Muscle of back (tissue), 11 donors: ENCODE data around the gene CNTN4. TPM values are rescaled to one million over a fixed set of nuclear protein-coding genes. Genes with fewer than 3 reads are reported as not detected.

Experiments
- DNase-seq, 3 donors: peaks; one replicate each; pipeline versions ENCODE4 v3.0.0 to v3.0.0-alpha.2; 2013
- polyA plus RNA-seq, 10 donors: library from polyadenylated mRNA; unstranded; fragments of 120-200 nt; gene quantifications; one replicate each; pipeline ENCODE4 v1.2.1, GENCODE V29; 2013; ENCODE audit not compliant: insufficient read length in 10 of 10

The CNTN4 gene
- polyA plus RNA-seq, 10 donors, result 6.1 to 17.4 (median 9.0) TPM

DNA sequence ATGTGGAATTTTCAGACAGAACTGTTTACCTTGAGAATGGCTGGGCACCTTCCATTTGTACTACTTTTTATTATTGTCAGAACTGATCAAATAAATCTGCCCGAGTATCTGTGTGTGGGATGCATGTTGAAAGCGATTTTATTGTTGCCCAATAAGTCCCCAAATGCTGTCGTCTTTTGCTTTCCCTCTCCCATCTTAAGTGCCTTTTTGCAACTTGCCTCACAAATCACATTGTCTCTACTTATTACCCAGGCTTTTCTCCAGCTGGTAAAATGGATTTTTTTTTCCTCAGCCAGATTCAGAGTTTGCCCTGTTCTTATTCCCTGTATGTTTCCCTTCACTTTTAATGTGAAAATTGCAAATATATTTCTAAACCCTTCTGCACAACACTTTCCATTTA is 163.1 kb downstream of the CNTN4 start:
- DNase-seq, result peak in 1 of 3 donors; percentile 15

DNA sequence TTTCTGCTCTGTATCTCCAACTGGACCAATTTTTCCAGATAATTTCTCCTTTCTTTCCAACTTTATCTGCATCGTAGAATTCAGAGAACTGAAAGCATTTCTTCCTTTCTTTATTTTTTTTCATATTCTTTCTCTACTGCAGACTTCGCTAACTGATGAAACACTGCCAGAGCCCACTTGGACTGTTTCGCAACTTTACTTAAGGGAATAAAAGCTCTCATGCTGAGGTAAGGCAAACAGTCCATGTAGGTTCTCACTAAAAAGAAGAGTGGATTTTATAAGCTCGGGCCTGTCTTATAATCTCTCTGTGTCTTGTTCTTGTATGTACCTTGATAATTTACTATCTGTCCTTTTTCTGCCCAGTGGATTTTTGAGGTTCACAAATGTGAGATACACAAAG is 163.5 kb downstream of the CNTN4 start:
- DNase-seq, result peak; percentile 6 to 37 (median 18)

DNA sequence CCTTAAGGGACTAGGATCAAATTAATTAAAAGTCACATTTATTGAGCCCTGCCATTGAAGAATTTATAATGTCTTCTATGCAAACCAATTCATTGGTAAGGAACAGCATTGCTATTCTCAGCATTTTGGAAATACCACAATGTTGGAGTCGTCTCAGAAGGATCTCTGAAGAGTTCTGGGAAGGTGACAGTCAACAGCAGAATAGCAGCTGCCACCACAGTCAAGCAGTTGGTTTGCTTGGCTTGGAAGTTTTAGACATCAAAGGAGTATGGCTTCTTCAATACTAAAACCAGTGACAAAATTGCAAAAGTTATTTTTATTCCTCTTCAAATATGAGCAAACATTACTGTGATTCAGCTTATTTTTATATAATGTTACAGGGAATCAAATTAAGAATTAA is 167.9 kb downstream of the CNTN4 start:
- no peak for DNase-seq

DNA sequence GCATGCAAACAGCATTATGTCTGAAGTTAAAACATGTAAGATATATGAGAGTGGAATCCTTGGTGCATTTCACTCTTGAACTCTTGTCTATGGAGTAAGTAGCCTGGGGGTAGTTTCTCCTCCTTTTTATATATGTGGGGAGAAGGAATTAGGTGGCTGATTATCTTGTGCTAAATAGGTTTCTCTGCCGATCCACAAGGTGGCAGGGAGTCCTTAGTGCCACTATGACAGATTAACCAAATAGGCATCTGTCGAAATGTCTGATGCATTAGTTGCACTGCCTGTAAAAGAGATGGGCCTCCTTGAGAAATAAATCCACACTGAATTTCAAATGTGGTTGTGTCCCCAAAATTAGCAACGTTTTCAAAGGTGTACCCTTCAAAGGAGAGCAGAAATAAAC is 170.1 kb downstream of the CNTN4 start:
- no peak for DNase-seq

DNA sequence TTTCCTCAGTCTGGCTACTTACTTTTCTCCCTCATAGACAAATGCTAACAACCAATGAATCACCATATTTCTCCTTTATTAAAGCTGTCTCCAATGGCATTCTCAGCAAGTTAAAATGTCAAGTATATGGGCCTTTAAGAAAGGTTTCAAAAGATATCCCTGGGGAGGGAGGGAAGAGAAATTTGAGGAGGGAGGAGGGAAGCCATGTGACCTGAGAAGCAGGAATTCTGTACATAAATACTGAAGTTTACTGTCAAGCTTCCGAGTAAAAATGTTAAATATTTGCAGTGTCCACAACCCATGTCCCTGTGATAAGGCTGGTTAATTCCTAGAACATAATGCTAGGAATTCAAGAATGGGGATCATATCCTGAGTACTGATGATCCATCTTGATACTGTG is 175.9 kb downstream of the CNTN4 start:
- DNase-seq, result no peak

DNA sequence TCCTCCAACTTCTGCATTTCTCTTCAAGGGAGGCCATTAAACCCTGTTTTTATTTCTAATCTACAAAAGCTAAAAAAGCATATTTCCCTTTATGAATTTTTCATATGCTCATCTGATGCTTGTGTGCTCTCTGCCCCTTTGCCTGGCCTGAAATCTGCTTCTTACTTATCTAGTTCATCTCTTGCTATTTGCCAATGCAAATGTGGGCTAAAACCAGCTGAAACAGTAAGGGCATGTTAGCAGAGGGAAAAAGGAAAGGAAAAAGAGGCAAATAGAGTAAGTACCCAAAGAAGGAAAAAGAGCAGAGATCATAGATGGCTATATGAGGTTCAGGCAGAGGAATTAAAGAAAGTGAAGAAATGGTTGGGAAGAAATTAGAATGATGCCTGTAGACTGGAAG is 185.2 kb downstream of the CNTN4 start:
- no peak for DNase-seq

DNA sequence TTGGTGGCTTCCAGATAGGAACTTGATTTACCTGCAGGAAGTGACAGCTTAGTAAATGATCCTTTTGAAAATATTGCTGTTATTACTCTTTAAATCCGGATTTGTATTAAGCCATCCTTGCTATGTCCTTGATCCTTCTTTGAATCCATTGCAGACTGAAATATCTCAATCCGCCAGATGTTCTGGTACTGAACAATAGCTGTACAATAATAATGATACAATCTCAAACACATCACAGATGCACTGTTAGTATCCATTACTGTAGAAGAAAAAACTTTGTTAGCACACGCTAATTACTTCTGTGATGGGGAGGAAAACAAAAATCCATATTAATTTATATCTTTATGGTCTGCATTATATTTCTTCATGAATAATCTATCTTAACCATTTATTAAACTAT is 202.3 kb downstream of the CNTN4 start:
- no peak for DNase-seq

DNA sequence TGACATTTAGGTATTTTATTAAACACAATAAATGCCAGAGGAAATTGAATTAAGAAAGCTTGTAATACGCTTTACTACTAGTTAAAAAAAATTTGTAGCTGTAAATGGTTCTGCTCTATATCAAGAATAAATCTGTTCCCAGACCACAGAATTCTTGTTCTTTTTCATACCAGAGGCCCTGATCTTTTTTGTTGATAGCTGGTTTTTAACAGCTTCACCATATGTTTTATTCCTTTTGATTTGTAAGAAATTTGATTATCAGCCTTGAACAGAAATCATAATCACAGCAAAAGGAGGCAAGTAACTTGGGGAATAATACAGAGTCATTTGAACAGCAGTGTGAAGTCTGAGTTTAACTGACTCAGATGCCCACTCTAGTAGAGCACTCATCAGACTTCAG is 202.7 kb downstream of the CNTN4 start:
- no peak for DNase-seq

DNA sequence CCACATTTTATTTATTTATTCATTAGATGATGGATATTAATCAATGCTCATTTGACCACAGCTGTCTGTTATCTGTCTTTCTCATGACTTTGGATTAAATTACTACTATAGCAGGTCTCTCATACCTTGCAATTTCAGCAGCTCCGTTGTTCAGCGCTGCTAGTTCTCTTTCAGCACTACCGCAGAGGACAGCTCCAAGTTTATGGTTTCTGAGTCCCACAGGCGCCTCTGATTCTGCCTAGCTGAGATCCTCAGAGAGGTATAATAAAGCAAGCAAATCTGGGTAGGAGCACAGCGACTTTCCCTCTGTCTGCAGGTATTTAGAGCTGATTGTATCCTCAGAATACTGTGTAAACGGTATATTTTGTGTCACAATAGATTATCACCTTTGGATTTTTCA is 204.9 kb downstream of the CNTN4 start:
- DNase-seq, result peak; percentile 9 to 55 (median 37)

DNA sequence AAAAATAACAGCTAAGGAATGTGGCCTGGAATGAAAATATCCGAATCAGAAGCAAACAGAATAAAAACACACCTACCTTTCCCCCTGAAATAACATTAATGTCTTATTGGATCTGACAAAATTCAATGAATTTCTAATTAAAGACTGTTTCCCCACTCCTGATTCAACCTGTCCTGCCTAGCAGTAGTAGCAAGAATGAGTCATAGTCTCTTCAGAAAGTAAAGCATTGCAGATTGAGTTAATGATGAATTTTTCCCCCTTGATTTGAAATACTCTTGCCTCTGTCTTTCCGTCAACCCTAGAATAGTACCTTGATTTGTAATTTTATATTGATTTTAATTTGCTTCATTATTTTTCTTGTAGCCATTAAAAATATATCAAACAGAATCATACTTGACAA is 212.4 kb downstream of the CNTN4 start:
- no peak for DNase-seq

DNA sequence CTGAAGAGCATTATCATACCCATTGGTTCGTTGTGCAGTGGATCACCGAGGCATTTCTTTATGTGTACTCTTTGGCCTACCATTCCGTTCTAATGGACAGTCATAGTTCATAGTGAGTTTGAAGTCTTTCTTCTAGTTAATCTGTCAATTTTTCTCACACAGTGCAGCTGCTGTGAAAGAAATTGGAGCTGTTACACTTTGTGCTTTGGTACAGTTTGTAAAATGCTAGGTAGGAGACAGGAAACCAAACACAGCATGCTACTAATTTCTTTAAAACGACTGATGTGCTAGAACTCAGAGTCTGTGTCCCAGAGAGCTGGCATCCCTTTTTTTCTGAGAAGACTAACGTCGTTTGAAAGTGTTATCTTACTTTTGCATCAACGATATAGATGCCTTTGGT is 218.9 kb downstream of the CNTN4 start:
- no peak for DNase-seq

DNA sequence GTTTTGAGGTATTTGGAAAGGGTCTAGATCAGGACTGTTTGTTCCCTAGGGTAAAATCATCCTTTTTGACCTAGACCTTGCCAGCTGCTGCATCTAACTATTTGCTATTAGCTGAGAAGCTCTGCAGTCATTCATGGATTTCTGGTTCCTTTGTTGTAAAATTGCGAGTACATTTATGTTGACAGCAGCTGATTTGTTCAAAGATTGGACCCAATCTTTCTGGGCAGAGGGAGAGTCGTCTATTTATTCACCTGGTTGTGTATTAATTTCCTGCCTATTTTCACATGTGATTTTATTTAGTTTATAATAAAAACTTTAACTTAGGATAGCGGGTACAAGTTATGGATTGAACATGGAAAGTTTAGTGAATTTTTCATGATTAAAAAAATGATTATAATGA is 236.3 kb downstream of the CNTN4 start:
- DNase-seq, result no peak

DNA sequence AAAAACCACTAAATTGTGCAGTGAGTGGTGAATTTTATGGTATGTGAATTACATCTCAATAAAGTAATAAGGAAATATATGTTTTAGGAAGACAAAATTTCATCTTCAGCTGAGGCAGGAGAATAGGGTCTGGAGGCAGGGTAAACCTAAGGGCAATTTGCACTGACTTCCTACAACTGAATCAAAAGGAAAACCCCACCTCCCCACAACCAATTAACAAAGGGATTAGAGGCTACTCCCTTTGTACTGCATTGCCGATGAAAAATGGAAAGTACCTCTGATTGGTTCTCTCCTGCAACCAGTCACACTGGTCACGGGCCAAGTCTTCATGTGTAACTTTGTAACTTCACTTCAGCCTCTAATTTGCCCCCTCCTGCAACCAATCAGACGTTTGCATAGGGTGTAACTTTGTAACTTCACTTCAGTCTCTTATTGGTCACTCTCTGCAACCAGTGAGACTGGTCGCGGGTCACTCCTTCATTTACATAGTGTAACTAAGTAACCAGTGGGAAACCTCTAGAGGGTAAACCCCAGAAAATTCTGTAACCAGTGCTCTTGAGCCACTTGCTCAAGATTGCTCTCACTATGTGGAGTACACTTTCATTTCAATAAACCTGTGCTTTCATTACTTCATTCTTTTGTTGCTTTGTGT is 244.5 kb downstream of the CNTN4 start:
- DNase-seq, result no peak

DNA sequence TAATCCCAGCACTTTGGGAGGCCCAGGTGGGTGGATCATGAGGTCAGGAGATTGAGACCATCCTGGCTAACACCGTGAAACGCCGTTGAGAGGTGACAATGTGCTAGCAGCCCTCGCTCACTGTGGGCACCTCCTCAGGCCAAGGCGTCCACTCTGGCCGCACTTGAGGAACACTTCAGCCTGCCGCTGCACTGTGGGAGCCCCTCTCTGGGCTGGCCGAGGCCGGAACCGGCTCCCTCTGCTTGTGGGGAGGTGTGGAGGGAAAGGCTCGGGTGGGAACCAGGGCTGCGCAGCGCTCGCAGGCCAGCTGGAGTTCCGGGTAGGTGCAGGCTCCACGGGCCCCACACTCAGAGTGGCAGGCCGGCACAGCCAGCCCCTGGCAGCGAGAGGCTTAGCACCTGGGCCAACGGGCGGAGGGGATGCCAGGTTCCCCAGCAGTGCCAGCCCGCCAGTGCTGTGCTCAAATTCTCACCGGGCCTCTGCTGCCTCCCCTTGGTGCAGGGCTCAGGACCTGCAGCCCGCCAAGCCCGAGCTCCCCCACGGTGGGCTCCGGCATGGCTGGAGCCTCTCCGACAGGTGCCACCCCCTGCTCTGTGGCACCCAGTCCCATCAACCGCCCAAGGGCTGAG is 253.6 kb downstream of the CNTN4 start:
- DNase-seq, result no peak

DNA sequence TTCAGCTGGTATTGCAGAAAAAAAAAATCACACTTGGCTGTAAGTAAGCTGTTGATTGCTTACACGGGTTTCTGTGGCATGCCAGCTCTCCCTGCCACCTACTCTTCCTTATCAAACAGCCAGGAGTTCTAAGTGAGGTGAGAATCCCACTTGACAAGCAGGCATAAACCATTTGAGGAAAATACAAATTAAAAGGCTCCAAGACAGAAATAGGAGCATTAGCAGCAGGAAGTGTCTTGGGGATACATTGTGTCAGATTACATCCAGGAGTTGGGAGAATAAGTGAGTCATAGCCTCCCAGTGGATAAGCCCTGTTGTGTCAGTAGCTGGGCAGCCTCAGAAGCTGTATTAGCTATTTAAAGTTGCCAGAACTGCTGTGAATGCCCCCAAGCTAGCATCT is 256.0 kb downstream of the CNTN4 start:
- DNase-seq, result peak in 2 of 3 donors; percentile 19 to 27

DNA sequence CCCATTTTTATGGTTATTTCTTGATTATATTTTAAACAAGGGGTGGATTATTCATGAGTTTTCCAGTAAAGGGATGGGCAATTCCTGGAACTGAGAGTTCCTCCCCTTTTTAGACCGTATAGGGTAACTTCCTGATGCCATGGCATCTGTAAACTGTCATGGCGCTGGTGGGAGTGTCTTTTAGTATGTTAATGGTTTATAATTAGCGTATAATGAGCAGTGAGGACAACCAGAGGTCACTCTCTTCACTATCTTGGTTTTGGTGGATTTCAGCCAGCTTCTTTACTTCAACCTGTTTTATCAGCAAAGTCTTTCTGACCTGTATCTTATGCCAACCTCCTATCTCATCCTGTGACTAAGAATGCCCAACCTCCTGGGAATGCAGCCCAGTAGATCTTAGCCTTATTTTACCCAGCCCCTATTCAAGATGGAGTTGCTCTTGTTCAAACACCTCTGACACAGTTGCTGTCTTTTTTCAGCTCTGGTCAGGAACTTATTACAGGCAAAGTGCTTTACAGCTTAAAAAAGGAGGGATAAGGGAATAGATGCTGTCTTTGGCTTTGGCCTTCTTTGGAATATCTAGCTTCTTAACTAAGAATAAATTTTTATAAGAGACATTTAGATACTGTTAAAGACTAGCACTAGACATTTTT is 257.8 kb downstream of the CNTN4 start:
- DNase-seq, result no peak

DNA sequence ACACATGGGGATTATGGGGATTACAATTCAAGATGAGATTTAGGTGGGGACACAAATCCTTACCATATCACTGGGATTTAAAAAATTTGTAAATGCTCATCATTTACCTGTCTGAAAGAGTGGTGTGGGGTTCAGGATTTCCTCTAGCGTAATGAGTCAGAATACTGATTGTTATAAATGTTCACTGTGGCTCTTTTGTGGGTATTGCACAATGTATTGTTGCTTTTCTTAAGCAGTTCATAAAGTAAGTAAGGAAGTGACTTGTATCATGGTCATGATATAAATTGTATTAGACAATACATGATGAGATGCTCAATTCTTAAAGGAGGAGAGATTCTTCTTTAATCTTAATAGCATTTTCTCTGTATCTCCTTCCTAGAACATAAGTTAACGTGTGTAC is 262.1 kb downstream of the CNTN4 start:
- no peak for DNase-seq

DNA sequence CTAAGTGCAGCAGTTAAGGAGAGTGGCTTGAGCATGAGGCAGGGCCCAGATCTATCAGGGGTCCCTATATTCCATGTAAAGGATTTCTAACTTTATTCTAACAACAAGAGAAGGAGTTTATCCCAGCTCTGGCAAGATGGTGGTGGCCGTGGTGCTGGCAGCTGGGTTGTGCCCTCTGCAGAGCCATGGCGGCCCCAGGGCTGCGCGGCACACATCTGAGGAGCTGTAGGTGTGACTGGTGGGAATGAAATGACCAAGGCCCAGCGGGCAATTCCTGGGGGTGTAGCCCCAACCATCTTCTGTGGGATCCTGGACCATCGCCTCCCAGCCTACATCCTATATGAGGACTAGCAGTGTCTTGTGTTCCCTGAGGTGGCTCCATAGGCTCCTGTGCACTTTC is 263.5 kb downstream of the CNTN4 start:
- DNase-seq, result no peak

DNA sequence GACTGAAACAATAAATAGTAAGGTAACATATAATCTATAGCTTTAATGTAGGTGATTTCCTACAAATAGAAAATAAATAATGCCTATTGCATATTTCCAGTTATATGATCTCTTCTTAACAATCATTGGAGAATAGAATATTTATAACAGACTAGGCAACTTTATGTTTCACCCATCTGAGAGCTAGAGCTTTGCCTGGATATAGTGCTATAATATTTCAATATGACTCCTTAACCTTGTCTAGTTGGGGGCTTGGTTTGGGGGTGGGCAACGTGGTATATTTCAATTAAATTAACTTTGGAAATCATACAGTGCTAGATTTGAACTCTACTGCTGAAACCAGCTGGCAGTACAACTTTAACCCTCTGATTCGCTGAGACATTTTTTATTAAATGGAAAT is 265.2 kb downstream of the CNTN4 start:
- DNase-seq, result no peak

DNA sequence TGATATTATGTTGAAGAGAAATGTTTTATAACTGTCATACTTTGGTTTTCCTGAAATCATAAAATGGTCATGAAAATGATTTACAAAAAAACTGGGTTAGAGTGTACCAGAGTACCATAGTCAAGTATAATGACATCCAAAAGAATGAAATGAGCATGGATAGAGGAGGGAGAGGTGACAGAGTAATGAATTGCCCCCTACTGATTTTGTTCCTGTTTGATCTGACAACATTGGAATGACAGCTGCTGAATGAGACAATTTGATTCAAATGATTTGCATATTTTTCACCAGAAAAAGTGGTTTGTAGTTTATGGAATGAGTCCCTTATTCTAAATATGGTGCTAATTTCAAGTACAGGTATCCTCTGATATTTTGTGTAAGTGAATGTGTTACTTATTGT is 271.7 kb downstream of the CNTN4 start:
- DNase-seq, result no peak

DNA sequence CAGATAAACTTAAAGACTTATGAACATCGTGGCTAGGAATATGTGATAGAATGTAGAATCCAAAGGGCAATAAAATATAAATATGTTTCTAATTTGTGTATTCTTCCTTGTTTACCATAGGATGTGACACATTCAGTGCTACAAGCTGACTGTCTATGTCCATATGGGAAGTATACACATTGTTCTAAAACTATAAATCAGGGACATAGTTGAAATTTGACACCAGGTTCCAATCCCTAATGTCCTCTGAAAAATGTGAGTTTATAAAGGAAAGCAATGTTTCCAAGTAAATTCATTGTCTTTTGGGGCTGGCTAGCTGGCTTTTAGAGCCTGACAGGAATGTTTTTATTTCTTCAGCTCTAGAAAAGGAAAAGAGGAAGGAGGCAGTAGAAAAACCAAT is 273.6 kb downstream of the CNTN4 start:
- peak; percentile 39 to 86 (median 43) for DNase-seq

DNA sequence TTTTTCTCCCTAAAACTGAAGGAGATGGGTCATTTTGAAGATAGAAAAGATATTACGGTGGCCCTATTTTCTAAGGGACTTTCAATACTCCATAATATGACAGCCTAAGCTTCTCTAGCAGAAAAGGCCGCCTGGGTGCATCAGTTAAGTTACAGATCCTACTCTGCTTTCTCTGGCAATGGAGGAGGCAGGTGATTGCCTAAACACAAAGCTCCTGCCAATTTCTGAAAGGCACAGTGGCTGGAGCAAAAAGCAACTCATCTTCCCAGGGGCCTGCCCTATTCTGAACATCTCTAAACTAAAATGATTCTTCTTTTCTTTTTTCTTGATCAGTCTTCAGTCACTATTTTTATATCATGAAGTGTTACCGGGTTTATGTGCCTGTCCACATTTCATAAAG is 276.7 kb downstream of the CNTN4 start:
- DNase-seq, result no peak

DNA sequence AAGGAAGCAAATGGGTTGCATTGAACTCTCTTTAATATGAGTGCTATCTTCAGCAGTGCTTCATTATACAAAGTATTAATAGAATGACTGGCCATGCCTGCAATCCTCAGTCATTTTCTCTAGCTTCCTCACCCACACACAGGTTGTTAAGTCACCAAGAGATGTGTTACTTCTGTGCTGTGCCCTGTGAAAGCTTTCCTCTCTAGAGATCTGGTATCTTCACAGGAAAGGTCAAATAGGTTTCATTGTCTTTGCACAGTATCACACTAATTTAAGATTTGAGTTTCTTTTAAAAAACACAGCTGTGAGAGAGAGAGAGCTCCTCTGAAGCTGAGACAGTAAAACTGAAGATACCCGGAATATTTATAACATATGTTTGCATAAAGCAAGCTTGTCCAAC is 278.6 kb downstream of the CNTN4 start:
- DNase-seq, result no peak
